Keratinocyte (primary cell): ENCODE measurements around the gene VAV2. TPM values are rescaled to one million over a fixed set of nuclear protein-coding genes. Genes with fewer than 3 reads are reported as not detected.

Experiments used
- DNase-seq: peaks from one replicate; pipeline ENCODE4 v3.0.0-alpha.2; 2011; ENCODE audit warnings: low read depth, missing footprints, low spot score
- FAIRE-seq: peaks from 2 replicates; lab custom pipeline; 2011; peaks lifted over from hg19 to GRCh38; lab: Jason Lieb, UNC
- H2AFZ ChIP-seq: 2 replicates; pipeline ENCODE4 v1.6.0; 2012; ENCODE audit warnings: low read length, control low read depth, inconsistent platforms; ENCODE audit not compliant: control insufficient read depth
- H3K27ac ChIP-seq: 2 replicates; pipeline ENCODE4 v1.5.1; 2011; ENCODE audit warnings: low read length; ENCODE audit not compliant: control insufficient read depth, insufficient read depth
- H3K27me3 ChIP-seq: 3 replicates; pipeline ENCODE4 v1.6.0; 2011; ENCODE audit warnings: low read length; ENCODE audit not compliant: control insufficient read depth, insufficient read depth; ENCODE audit errors: extremely low read depth
- H3K36me3 ChIP-seq, 2 experiments: 2 replicates in 1 of 2; 3 replicates in 1 of 2; pipeline ENCODE4 v1.5.1; 2011; ENCODE audit warnings: low read length in 2 of 2, mild to moderate bottlenecking in 1 of 2; ENCODE audit not compliant: control insufficient read depth in 2 of 2, insufficient read depth in 2 of 2; ENCODE audit errors: extremely low read depth in 1 of 2
- H3K4me1 ChIP-seq: 3 replicates; pipeline ENCODE4 v1.5.1; 2011; ENCODE audit warnings: low read length; ENCODE audit not compliant: control insufficient read depth, insufficient read depth; ENCODE audit errors: extremely low read depth
- H3K4me2 ChIP-seq: 3 replicates; pipeline ENCODE4 v1.6.0; 2011; ENCODE audit warnings: low read depth, low read length; ENCODE audit not compliant: control insufficient read depth, insufficient read depth; ENCODE audit errors: extremely low read depth
- H3K4me3 ChIP-seq, 3 experiments: fragments of 200-600 bp in 1 of 3; sonication (generic) in 1 of 3; 2 replicates in 2 of 3; 3 replicates in 1 of 3; pipeline ENCODE4 v1.5.1; 2011 to 2016; ENCODE audit warnings: low read length in 3 of 3, mild to moderate bottlenecking in 3 of 3, control low read depth in 2 of 3, inconsistent platforms in 1 of 3, low read depth in 1 of 3, mixed read lengths in 1 of 3, mixed run types in 1 of 3, moderate library complexity in 1 of 3; ENCODE audit not compliant: control insufficient read depth in 2 of 3, insufficient read depth in 2 of 3; ENCODE audit errors: extremely low read depth in 1 of 3
- H3K79me2 ChIP-seq: 2 replicates; pipeline ENCODE4 v1.6.0; 2012; ENCODE audit warnings: low read length; ENCODE audit not compliant: control insufficient read depth, insufficient read depth
- H3K9ac ChIP-seq: 3 replicates; pipeline ENCODE4 v1.6.0; 2011; ENCODE audit warnings: low read length; ENCODE audit not compliant: control insufficient read depth, insufficient read depth; ENCODE audit errors: extremely low read depth
- H3K9me1 ChIP-seq: 3 replicates; pipeline ENCODE4 v1.6.0; 2011; ENCODE audit warnings: low read length; ENCODE audit not compliant: control insufficient read depth, insufficient read depth; ENCODE audit errors: extremely low read depth
- H3K9me3 ChIP-seq: 2 replicates; pipeline ENCODE4 v1.5.1; 2012; ENCODE audit warnings: low read depth, low read length; ENCODE audit not compliant: control insufficient read depth
- H4K20me1 ChIP-seq: 3 replicates; pipeline ENCODE4 v1.6.0; 2011; ENCODE audit warnings: low read length; ENCODE audit not compliant: control insufficient read depth, insufficient read depth; ENCODE audit errors: extremely low read depth
- EZH2 ChIP-seq: IDR thresholded peaks from one replicate; pipeline ENCODE4 v1.6.1; 2012; ENCODE audit warnings: inconsistent platforms, mild to moderate bottlenecking, low read length, moderate library complexity
- dilution Hi-C: fragments of 300-500 bp; cut with MboI; formaldehyde crosslinking; loops from one replicate; pipeline ENCODE4 v1.7.0; 2020; ENCODE audit warnings: low sequenced_read_pairs; ENCODE audit not compliant: extremely low pct_ligation_motif_present
- polyA plus RNA-seq, 5 experiments: library from polyadenylated mRNA; depleted of rRNA in 3 of 5; stranded (reverse) in 3 of 5; stranded (forward) in 1 of 5; unstranded in 1 of 5; fragments of >200 nt; gene quantifications; 1 replicate in 1 of 5; 2 replicates in 3 of 5; 3 replicates in 1 of 5; pipeline versions ENCODE4 v1.2.1 to v1.2.3, GENCODE V29; 2011 to 2012; ENCODE audit warnings: missing spikeins in 2 of 5, low read depth in 1 of 5, low replicate concordance in 1 of 5
- TF ChIP-seq, protein P1 (sequence below), 3 experiments: IDR thresholded peaks in 1 of 3; conservative IDR thresholded peaks in 1 of 3; optimal IDR thresholded peaks in 1 of 3; 2 replicates in 2 of 3; 3 replicates in 1 of 3; pipeline versions ENCODE3 to v1.5.1; 2011; ENCODE audit warnings: low read length in 3 of 3, mild to moderate bottlenecking in 3 of 3, moderate library complexity in 2 of 3, control low read depth in 1 of 3, inconsistent platforms in 1 of 3; ENCODE audit not compliant: insufficient read depth in 2 of 3; ENCODE audit errors: extremely low read depth in 1 of 3

VAV2 gene
- polyA plus RNA-seq, 1 donor (not counting 4 experiments of a cell fraction or from before 2014, with no cell fraction given): 16.4 TPM

GRCh38 chr9:133920471-133920870, 71.7 kb downstream of the VAV2 start:
- no peak for FAIRE-seq
- H3K27ac ChIP-seq: no peak overlapping the region
- H3K4me2 ChIP-seq: no peak overlapping the region
- H4K20me1 ChIP-seq: peaks cover 17% of the 10 kb centered on the region
- no peak for TF ChIP-seq EZH2
- TF ChIP-seq, protein P1, sequence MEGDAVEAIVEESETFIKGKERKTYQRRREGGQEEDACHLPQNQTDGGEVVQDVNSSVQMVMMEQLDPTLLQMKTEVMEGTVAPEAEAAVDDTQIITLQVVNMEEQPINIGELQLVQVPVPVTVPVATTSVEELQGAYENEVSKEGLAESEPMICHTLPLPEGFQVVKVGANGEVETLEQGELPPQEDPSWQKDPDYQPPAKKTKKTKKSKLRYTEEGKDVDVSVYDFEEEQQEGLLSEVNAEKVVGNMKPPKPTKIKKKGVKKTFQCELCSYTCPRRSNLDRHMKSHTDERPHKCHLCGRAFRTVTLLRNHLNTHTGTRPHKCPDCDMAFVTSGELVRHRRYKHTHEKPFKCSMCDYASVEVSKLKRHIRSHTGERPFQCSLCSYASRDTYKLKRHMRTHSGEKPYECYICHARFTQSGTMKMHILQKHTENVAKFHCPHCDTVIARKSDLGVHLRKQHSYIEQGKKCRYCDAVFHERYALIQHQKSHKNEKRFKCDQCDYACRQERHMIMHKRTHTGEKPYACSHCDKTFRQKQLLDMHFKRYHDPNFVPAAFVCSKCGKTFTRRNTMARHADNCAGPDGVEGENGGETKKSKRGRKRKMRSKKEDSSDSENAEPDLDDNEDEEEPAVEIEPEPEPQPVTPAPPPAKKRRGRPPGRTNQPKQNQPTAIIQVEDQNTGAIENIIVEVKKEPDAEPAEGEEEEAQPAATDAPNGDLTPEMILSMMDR (optimal IDR thresholded peaks at IDR 0.05 in 1 of 3, IDR thresholded peaks at IDR 0.05 in 1 of 3, conservative IDR thresholded peaks at IDR 0.05 in 1 of 3; ENCODE audit: extremely low read depth in 1 of 3, insufficient read depth in 2 of 3, low read length in 3 of 3): no peak
- no peak overlapping the region for H2AFZ ChIP-seq
- H3K36me3 ChIP-seq: peaks cover 14 to 18% of the 10 kb centered on the region in 2 experiments
- H3K79me2 ChIP-seq: peaks cover 78% of the 10 kb centered on the region
- H3K9me3 ChIP-seq: no peaks in the 10 kb centered on the region
- no peak overlapping the region for H3K9ac ChIP-seq
- H3K9me1 ChIP-seq: peaks cover 2% of the 10 kb centered on the region
- no peaks in the 10 kb centered on the region for H3K27me3 ChIP-seq
- no peaks in the 10 kb centered on the region for H3K4me1 ChIP-seq
- no peak overlapping the region for H3K4me3 ChIP-seq
- DNase-seq: no peak
- dilution Hi-C loops: no loop called here

DNA sequence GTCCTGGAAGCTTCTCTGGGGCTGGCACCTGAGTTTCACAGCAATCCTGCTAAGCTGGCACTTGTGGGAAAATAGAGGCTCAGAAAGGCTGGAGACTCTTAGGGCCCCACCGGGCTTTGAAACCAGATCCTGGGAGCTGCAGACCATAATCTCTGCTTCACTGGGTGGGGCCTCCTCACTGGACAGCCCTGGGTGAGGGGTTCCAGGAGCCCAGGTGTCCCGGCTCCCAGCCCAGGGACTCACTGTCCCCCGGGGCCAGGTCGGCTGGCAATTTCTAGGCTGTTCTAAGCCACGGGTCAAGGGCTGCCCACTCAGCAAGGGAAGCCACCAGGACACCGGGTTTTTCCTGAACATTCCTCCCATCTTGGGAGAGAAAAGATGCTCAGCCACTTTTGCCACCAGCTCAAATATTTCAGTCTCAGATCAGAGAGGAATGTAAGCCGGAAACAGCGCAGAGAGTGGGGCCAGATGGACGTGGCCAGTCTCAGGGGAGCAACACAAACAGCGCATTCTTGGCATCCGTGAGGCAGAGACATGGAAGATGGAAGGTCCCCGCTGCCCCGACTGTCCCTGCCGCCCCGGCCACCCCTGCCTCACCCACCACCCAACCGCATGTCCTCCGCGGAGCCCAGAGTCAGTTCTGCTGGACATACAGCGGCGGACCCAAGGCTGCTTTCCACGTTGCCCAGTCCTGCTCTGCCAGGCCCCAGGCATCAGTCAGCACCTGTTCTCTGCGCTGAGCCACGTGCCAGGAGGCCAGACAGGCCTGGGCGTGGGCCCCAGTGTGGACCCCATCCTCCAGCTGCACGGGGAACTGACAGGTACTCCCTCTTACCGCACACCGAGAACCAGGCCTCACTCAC, 72.6 kb downstream of the VAV2 start:
- TF ChIP-seq, protein P1 (optimal IDR thresholded peaks at IDR 0.05 in 1 of 3, IDR thresholded peaks at IDR 0.05 in 1 of 3, conservative IDR thresholded peaks at IDR 0.05 in 1 of 3; ENCODE audit: extremely low read depth in 1 of 3, insufficient read depth in 2 of 3, low read length in 3 of 3): no peak
- no peak for TF ChIP-seq EZH2
- Histone ChIP-seq H4K20me1 (peaks cover 17% of the 10 kb centered on the region), H3K9me3 (no peaks in the 10 kb centered on the region), H3K79me2 (peaks cover 80% of the 10 kb centered on the region), H3K9me1 (peaks cover 2% of the 10 kb centered on the region), H3K4me1 (no peaks in the 10 kb centered on the region), H3K36me3 (peaks cover 8 to 14% of the 10 kb centered on the region in 2 experiments), H3K27me3 (no peaks in the 10 kb centered on the region), H2AFZ (no peak overlapping the region), H3K4me3 (no peak overlapping the region), H3K9ac (no peak overlapping the region), H3K4me2 (no peak overlapping the region), H3K27ac (no peak overlapping the region)
- no peak for DNase-seq
- dilution Hi-C loops: no loop called here
- no peak for FAIRE-seq
